NCI-H510A (cell line): ENCODE data around the gene SWSAP1.
A peak's percentile ranks its signal among the peaks of the same experiment; 100 is the strongest.

ENCODE experiments used
- DNase-seq: peaks from one replicate; lab custom pipeline; 2025; lab: John Stamatoyannopoulos, UW

SWSAP1 gene

GRCh38 chr19:11410682-11411081 lies 36.2 kb downstream of the SWSAP1 start:
- DNase-seq = no peak

DNA sequence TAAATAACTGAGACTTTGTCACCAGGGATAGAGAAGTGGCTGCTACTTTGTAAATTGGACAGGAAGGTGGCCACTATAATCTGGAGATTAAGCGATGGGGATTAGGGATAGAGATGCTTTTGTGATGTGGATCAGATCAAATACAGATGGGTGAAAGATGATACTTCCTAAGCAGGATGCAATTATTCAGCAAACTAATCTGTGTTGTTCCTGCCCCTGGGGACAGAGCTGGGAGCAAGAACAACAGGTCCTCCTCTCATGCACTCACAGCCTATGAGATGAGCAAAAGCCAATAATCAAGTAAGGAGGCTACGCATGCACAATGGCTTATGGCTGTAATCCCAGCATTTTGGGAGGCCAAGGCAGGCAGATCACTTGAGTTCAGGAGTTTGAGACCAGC lies 40.1 kb downstream of the SWSAP1 start:
- DNase-seq = no peak

DNA sequence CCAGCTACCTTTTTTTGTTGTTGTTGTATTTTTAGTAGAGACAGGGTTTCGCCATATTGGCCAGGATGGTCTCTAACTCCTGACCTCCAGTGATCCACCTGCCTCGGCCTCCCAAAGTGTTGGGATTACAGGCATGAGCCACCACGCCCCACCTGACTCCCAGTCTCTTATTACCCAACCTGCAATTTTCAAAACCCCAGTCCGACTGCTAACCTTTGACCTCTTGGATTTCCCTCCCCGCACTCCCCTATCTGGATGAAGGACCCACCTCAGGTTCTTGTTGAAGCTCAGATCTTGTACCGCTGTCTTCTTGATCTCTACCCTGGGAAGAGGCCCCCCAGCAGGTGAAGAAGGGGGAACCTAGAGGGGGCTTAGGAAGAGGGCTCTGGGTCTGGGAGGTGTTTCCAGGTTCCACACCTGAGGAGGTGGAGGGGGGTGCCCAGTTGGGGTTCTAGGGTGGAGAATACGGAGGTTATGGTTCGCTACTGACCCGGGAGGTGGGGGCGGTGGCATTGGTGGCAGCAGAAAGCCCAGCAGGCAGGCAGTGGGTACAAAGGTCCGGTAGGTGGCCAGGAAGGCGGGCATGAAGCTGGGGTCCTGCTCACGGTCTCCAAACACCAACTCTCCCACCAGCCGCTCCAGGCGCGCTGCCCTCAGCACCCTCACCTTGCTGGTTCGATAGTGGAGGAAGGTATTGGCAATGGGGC lies 42.0 kb downstream of the SWSAP1 start:
- DNase-seq = no peak

GRCh38 chr19:11418094-11418548 lies 43.7 kb downstream of the SWSAP1 start:
- DNase-seq = peak; percentile 83

GRCh38 chr19:11418549-11419506 lies 44.4 kb downstream of the SWSAP1 start, which contains the start of gene RGL3:
TSS of gene RGL3 (minus strand) at chr19:11419314. CDS start at chr19:11419278, 36 bp downstream.
- DNase-seq = peak; percentile 92

- DNase-seq = peak; percentile 30
These were observed 46.2 kb downstream of the SWSAP1 start for GRCh38 chr19:11420429-11421370.

DNA sequence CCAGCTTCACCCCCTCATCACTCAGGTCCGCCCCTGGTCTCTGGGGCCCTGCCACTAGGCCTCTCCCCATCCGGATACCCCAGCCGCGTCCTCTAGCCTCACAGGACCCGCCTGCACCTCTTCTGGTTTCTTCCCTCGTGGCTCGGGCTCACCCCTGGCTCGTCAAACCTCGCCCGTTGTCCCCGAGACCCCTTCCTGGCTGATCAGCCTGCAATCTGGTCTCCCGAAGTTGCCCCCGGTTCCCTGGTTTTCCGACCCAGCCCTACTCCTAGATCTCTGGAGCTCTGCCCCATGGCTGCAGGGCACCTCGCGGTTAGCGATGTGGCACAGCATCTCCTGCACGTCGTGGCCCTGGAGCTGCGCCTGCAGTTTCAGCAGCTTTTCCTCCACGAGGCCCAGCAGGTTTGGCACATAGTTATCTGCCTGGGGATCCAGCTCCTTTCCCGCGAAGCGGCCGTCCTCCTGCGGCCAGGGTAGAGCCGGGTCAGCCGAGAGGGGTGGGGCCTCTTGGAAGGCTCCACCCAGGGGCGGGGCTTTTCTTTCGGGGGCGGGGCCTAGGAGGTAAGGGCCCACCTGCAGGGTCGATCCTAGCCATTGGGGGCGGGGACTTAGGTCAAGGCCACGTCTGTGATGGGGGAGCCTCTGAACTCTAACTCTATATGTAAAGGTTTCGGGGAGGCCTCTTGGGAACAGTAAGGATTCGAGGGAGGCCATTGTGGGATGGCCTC lies 47.1 kb downstream of the SWSAP1 start:
- no peak for DNase-seq

GRCh38 chr19:11422163-11423065 lies 47.9 kb downstream of the SWSAP1 start:
- no peak for DNase-seq

GRCh38 chr19:11423164-11423790 lies 48.8 kb downstream of the SWSAP1 start:
- DNase-seq = no peak

GRCh38 chr19:11423791-11424181 lies 49.3 kb downstream of the SWSAP1 start:
- DNase-seq = no peak
